ENCODE data around the gene DONSON.

The DONSON gene

DNA sequence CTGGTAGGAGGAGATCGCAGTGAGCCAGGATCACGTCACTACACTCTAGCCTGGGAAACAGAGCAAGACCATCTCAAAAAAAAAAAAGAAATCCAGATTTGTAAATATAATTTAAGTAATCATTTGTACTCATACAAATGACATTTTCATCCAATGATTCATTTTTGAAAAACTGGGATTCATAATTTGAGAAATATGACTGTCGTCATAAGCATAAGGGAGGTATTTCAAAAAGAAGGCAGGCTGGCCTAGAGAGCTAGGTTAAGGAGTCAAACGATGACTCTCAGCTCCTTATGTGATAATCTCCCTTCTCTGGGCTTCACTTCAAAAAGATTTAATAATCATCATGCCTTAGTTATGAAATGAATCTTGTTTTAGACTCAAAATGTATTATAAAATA is 48.9 kb downstream of the DONSON start:
- H3K9me3 ChIP-seq (replicated peaks; ENCODE audit: low read length) = no peaks in the 10 kb centered on the region

DNA sequence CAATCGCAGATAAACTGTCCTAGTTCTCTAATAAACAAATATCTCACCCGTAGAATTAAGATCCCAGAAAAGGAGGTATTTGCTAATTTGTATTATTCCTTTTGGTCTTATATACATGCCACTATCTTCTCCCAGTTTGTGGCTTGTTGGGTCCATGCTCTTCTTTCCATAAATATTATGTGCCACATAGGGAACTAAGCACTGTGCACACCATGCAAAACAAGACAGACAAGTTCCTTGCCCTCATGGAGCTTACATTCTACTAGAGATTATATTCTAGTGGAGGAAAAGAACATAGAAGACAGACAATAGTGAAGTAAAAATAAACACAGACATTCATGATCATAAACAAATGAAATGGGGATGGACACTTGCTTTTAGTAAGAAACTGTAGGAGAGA is 51.3 kb downstream of the DONSON start:
- no peaks in the 10 kb centered on the region for H3K27me3 ChIP-seq (ENCODE audit: control insufficient read depth, insufficient read depth, low read length)
- no peaks in the 10 kb centered on the region for H3K9me3 ChIP-seq (replicated peaks; ENCODE audit: low read length)
- no peak overlapping the region for H3K4me2 ChIP-seq (ENCODE audit: low read length)
- H3K36me3 ChIP-seq (ENCODE audit: insufficient read depth, low read length) = peaks cover 56% of the 10 kb centered on the region
- peaks cover 13% of the 10 kb centered on the region for H3K4me1 ChIP-seq (ENCODE audit: control insufficient read depth, insufficient read depth, low read length)
- no peak overlapping the region for H3K9ac ChIP-seq (ENCODE audit: low read depth, low read length)
- no peak overlapping the region for H3K4me3 ChIP-seq (ENCODE audit: low read length)

More for the DNA sequence above, 48.9 kb downstream of the DONSON start:
- Histone ChIP-seq H3K9ac (ENCODE audit: low read depth, low read length) (peak overlapping the region; percentile 98), H3K36me3 (ENCODE audit: insufficient read depth, low read length) (peaks cover 35% of the 10 kb centered on the region), H3K27me3 (ENCODE audit: control insufficient read depth, insufficient read depth, low read length) (no peaks in the 10 kb centered on the region), H3K4me2 (ENCODE audit: low read length) (no peak overlapping the region), H3K4me1 (ENCODE audit: control insufficient read depth, insufficient read depth, low read length) (peaks cover 13% of the 10 kb centered on the region), H3K4me3 (ENCODE audit: low read length) (no peak overlapping the region)

DNA sequence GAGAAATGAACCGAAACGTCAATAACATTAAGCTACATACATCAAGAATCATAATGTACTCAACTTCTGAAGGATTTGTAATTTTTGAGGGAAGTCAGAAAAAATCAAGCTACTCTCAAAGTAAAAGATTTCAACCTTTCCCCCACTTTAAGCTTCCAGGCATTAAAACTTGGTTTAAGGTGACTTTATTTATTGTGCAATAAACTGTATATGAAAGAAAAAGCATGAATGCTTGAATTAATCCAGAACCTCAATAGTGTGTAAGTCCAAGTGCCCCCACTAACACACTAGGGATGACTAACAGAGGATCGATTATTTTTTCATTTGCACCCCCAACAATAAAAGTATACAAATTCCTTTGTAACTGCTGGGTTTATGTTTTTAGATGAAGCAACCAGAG is 57.5 kb downstream of the DONSON start:
- Histone ChIP-seq H3K4me3 (ENCODE audit: low read length) (no peak overlapping the region), H3K4me1 (ENCODE audit: control insufficient read depth, insufficient read depth, low read length) (no peaks in the 10 kb centered on the region), H3K36me3 (ENCODE audit: insufficient read depth, low read length) (peaks cover 80% of the 10 kb centered on the region), H3K9ac (ENCODE audit: low read depth, low read length) (no peak overlapping the region), H3K9me3 (replicated peaks; ENCODE audit: low read length) (no peaks in the 10 kb centered on the region), H3K4me2 (ENCODE audit: low read length) (no peak overlapping the region), H3K27me3 (ENCODE audit: control insufficient read depth, insufficient read depth, low read length) (no peaks in the 10 kb centered on the region)

All from skeletal muscle satellite cell (primary cell).